Anterior cingulate cortex (tissue), 58 donors: ENCODE results near the gene SUSD3.

Experiments
- DNase-seq, 58 donors: peaks; one replicate each; lab custom pipeline; 2025; lab: John Stamatoyannopoulos, UW

The SUSD3 gene

DNA sequence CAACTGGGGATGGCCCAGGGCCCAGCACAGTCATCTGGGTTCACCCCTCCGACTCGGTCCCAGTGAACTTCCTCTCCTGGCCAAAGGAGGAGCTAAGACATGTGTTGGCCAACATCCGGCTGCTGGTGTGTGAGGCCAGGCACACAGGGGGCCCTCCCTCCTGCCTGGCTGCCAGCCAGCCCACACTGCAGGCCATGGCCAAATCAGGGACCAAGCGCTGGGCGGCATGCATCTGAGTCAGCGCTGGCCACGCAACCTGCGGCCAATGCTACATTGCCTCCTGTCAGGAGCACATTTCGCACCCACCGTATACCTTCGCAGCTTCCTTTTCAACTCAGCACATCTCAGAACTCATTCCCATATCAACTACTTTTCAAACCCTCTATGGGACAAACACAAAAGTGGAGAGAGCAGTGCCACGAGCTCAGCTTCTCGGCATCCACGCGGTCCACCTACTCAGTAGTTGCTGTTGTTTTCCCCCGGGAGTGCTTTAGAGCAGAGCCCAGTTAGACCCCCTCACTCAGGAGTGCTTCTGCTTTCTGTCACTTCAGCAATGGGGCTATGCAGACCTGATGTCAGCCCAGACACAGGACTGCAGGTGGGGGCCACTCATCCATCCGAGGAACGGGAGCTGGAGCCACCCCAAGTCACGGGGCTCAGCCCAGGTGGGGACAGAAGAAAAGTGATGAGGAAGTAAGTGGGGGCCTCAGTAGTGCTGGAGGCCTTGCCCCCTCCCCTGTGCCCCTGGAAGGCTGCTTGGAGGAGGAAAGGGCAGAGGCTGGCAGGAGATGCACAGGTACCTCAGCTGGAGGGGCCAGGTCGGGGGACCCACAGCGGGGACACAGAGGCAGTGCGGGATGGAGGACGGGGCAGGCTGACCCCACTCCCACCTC is 61.7 kb downstream of the SUSD3 start:
- DNase-seq: peak in 50 of 58 donors; percentile 29 to 86 (median 55)

DNA sequence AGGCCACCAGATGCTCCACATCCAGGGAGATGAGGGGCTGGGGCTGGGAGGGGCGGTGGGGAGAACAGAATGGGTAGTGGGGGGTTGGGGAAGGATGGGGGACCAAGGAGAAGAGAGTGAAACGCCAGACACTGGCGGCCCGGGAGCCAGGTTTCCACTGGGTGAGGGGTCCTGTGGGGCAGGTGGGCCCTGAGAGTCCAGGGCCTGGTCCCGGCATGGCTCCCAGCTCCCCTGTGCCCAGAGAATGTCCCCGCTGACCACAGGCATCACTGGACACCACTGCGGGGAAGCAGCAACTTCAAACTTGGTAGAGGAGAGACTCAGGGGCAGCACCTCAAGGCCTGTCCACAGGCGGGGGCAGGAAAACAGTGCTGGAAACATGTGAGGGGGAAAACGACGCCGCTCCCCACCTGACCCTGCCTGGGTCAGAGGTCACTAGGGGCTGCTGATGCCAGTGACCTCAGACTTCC is 62.4 kb downstream of the SUSD3 start:
- no peak for DNase-seq

- DNase-seq: no peak
Measured at GRCh38 chr9:93121316-93122241, 63.1 kb downstream of the SUSD3 start.

DNA sequence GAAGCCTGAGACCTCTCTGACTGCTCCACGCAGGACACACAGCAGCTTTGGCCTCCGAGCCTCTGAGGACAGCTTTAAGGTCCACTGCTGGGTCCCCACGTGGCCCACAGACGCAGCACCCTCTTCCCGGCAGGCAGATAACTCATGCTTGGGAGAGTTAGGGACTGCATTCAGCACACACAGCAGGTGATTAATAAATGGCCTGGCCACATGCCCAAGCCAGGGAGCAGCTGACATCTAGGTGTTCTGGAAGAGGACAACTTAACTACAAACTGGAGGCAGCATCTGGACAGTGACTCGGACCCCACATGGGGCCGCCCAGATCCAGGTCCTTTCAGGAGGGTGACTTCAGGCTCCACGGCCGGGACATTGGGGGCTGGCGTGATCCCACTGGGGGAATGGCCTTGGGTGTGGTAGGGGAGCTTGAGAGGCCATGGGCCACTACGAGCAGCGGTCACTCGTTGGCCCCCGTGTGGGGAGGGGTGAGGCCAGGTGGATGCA is 64.3 kb downstream of the SUSD3 start:
- no peak for DNase-seq

DNA sequence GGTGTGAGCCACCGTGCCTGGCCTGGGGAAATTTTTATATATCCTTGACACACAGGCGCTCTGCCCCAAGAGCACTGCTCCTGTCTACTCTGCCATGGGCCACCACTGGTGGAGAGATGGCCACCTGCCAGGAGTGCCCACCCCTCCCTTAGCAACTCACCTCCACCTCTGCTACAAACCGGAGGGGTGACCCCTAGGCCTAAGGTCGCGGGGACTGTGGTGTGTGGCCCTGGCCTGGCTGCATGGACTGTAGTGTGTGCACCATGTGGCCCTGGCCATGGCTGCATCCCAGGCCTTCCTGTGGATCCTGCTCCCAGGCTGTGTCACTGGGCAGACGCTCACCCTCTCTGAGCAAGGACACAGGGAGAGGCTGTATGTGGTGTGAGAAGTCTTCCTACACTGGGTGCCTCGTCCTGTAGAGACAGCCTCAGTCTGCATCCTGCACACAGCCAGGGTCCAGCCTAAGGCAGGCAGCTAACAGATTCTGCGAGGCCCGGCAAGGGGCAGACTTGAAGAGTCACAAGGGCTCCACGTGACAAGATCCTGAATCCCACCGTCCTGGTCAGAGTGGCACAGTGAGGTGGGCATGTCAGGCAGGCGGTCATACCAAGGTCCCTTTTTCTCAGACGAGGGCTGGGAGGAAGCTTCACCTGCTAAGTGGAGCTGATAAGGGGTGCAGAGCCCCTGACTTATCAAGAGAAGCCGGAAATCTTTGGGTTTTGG is 65.2 kb downstream of the SUSD3 start:
- DNase-seq: no peak

DNA sequence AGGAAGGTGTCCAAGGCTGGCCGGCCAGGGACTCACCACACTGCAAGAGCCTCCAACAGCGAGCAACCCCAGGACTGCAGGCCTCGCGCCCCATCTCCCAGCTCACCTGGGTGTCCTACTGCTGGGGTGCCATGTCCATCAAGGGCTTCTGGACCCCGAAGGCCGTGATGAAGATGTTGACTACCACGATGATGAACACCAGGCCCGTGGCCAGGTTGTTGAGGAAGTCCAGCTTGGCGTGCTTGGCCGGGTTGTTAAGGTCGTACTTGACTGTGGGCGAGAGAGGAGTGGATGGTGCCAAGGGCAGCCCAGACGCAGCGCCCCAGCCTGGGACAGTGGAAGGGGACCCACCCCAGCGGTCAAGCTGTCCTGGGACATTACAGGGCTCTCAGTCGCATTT is 66.3 kb downstream of the SUSD3 start:
- no peak for DNase-seq

DNA sequence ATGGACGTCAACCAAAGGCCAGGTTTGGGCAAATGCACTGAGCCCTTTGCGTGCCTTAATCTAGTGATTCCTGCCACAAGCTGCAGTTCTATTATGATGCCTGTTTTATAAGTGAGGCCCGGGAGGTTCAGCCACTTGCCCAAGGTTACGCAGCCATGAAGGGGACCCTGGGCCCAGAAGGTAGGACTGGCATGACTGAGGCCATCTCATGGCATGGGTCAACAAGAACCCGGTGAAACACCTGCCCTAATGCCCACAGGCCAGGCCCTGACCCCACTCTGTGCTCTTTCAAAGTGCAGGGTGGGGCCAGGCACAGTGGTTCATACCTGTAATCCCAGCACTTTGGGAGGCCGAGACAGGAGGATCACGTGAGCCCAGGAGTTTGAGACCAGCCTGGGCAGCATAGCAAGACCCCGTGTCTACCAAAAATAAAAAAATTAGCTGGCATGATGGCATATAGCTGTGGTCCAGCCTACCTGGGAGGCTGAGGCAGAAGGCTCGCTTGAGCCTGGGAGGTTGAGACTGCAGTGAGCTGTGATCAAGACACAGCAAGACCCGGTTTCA is 66.9 kb downstream of the SUSD3 start:
- DNase-seq: no peak

- DNase-seq: no peak
Measured at GRCh38 chr9:93126151-93126781, 67.8 kb downstream of the SUSD3 start.

DNA sequence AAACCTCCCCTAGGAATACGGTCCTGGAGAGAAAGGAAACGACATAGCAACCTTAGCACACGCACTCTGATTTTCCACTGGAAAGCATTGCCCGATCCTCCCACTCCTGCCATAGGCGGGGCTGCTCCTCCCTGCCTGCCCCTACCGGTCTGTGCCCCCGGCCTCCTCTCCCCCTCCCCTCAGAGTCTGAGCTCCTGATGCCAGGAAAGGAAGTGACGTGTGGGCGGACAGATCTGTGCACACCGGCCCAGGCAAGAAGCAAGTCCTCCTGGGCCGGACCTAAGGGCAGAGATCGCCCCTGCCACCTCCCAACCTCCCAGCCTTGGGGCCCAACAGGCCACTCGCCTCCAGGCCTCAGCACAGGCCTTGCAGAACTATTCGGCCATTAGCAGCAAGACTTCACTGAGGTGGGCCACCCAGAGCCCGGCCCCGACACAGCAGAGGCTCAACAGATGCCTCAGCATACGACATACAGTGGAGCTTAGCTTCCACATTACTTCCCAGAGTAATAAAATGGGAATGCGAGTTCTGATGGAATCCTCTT is 68.4 kb downstream of the SUSD3 start:
- no peak for DNase-seq

- DNase-seq: peak in 38 of 58 donors; percentile 19 to 86 (median 56)
Measured at GRCh38 chr9:93127395-93127911, 69.0 kb downstream of the SUSD3 start.

DNA sequence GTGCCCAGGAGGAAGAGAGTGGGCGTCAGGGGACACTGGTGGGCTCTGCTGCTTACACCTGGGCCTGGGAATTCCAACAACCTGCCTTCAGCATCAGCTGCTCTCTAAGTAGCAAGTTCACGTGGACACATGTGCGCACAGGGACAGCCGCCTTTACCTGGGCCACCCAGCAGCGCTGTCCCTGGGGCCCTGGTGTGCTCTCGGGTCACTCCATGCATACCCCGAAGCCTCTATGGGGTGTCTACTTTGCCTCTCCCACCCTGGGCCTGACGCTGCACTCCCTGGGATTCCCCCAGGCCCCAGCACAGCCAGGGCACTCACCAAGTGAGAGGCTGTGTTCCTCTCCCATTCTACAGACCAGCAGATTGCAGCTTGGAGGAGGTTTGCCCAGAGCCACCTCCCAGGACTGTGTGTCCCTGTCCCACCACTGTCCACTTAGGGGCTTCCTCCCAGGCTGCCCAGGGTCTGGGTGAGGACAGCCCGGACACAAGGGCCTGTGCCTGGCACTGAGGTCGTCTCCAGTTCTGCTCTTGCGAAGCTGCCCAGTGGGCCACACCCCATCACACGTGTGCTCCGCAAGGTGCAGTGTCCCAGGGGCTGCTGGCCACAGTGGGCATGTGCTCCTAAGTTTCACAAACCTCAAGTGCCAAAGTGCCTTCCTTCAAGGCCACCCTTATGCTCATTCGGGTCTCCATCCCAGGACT is 69.7 kb downstream of the SUSD3 start:
- no peak for DNase-seq

GRCh38 chr9:93128715-93129224 is 70.3 kb downstream of the SUSD3 start:
- no peak for DNase-seq

GRCh38 chr9:93129286-93129685 is 70.8 kb downstream of the SUSD3 start:
- peak in 28 of 58 donors; percentile 13 to 61 (median 29) for DNase-seq

DNA sequence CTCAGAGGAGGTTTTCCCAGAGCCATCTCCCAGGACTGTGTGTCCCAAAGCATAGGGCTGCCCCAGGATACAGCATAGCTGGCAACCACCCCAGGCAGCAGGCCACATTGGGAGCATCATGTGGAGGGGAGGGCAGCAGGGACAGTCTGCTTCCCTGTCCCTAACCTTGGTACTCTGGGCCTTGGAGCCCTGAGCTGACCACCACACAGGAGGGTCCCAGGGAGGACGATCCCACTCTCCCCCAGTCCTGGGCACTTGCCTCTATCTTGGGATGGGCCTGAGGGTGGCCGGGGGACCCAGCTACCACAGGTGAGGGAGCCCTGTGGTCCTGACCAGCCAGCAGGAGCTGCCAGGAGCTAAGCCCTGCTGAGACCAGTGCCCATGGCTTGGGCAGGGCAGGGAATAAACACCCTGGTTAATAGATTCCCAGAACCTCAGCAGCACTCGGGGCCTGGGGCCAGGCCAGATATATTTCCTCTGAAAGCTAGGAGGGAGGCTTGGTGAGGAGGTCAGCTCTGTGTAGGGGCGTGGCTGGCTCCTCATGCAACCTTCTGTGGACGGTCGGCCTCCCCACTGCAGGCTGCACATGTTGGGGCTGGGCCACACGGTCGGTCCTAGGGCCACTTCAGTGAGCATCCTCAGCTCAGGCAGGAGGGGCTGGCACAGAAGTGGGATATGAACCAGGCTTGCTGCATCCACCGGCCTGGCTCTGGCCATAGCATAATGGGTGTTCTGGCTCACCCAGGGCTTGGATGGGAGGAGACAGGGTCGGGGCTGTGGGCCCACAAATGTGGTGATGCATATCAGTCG is 71.4 kb downstream of the SUSD3 start:
- no peak for DNase-seq

DNA sequence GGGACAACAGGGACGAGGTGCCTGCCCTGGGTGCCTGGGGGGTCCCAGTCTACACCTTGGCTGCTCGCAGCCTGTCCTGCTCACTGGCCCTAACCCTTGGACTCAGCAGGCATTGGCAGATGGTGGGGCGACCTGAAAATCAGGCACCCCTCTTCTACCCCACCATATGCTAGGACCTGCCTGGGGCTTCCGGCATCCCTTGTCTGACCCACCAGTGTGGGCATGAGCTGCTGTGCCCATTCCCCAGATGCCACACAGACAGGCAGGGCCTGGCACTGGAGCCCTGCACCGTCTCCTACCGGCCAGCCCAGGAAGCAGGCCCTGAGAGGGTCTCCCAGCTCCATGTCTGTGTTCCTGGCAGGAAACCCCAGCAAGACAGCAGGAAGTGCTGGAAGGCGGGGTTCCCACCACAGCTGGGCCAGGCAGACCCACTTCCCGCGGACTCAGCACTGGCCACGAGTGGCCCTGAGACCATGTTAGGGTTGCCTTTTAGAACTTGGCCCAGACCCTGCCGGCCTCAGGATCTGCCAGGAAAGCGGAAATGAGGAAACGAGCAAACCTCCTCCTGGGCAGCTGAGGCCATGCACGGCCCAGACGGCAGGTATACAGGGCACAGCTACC is 72.5 kb downstream of the SUSD3 start:
- peak in 14 of 58 donors; percentile 13 to 38 (median 26) for DNase-seq

DNA sequence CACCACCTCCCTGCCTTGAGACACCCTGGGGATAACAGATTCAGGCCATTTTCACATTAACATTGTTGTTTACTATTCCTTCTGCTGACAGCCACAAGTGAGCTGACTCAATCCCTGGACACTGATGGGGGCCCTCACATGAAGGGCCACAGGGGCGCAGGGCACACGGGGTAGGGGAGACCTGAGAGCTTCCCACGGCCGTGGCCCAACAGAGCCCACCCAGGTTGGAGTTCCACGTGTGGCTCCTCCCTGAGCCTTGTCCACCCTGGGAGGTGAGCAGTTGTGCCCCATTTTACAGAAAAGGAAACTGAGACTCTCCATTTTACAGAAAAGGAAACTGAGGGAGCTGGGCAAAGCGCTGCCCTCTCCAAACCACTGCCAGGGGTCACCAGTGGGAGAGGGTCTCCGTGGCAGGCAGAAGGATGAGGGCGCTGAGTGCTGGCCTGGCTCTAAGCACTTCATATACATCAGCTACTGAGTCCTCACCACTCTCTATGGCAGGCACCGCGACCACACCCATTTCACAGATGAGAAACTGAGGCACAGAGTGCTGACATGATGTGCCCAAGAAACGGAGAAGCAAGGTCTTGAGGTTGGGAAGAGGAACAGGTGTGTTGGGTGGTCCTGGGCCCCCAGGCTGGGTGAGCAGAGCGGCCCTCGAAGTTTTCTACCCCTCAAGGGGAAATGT is 73.2 kb downstream of the SUSD3 start:
- no peak for DNase-seq
